ENCODE data around the gene DAZL.
A peak's percentile ranks its signal among the peaks of the same experiment; 100 is the strongest.
"Not testable (repeated sequence)": the region's sequence is repeated elsewhere in the genome, so short reads cannot be mapped to it uniquely, and the experiment has no call there.

Gene DAZL

DNA sequence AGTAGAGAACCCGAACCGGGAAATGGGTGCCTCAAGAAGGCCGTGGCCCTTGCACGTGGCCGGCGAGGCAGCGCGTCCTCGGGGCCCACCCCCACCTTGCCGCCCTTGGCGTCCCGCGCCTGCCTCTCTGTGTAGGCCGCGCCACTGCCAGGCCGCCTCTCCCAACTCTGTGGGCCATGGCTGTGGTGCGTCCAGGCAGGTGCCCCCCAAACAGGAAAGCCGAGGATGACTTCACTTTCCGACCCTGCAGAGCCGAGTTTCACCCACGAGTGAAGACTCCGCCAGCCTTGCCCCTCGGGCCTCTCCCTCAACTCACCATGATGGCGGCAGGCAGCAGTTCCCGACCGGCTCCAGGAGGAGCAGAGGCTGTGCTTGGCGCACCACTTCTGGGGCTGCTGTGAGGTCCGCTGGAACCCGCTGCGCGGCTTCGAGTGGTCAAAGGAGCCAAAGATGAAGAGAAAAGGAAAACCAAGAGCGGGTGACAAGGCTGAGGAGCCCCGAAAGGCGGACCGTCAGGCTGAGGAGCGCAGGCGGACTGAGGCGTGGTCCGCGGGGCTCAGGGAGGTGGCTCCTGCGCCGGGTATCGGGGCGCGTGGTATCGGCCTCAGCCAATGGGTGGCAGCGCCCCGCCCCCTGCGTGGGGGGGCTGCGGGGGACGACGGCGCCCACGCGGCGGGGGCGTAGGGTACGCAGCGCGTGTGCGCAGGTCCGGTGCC is at the start of gene DAZL:
TSS of gene DAZL (minus strand) at position 537 of the 716 bp plus-strand sequence. CDS start at position 319, 218 bp downstream.
- no peak for DNase-seq (ENCODE audit: low read depth in 2 of 2)

GRCh38 chr3:16654976-16655375 is 49.8 kb upstream of the DAZL start:
- no peak for DNase-seq (ENCODE audit: low read depth in 2 of 2)

- no peak for DNase-seq (ENCODE audit: low read depth in 2 of 2)
Observed at GRCh38 chr3:16653712-16654111, 48.5 kb upstream of the DAZL start.

DNA sequence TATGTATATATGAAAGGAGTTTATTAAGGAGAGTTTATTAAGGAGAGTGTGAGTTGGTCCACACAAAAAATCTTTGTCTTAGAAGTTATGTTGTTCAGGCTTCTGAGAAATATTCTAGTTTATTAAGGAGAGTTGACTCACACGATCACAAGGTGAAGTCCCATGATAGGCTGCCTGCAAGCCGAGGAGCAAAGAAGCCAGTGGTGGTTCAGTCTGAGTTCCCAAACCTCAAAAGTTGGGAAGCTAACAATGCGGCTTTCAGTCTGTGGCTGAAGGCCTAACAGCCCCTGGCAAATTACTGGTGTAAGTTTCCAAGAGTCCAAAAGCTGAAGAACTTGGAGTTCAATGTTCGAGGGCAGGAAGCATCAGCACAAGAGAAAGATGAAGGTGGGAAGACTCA is 42.4 kb upstream of the DAZL start:
- DNase-seq (ENCODE audit: low read depth in 2 of 2): no peak

DNA sequence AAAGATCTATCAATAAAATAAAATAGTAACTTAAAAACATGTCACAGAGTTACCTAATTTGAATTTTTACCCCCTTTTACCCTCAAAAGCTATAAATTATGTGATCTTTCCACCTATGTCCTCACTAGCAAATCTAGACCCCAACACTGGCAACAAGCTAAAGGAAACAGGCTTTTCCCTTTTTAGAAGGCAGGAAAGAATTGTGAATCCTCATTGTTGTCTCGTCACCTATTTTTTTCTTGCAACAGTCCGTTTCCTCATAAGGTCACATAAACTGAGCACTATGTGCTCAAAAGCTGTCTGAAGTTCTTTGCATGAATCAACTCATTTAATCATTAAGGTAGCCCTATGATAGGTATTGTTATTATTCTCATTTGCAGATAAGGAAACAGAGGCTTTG is 34.6 kb upstream of the DAZL start:
- DNase-seq (ENCODE audit: low read depth in 2 of 2): no peak

- DNase-seq (ENCODE audit: low read depth in 2 of 2): no peak
Observed at GRCh38 chr3:16633948-16634347, 28.7 kb upstream of the DAZL start.

DNA sequence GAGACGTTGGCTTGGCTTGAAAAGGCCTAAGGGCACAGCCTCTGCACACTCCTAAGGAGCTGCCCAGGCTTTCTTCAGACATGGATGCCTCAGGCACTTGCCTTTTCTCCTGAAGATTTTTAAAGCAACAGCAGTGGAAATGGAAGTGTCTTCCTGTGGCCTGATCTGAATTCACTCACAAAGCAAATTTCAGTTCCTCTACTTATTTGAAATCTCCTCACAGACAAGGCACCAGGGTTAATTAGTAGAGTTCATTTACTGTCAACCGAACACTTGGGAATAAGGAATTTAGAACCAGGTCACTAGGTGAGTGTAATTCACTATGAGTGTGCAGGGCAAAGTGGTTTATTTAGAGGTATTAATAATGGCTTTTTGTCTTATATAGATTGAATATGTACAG is 27.2 kb upstream of the DAZL start:
- DNase-seq (ENCODE audit: low read depth in 2 of 2): no peak

GRCh38 chr3:16618721-16619120 is 13.5 kb upstream of the DAZL start:
- DNase-seq (ENCODE audit: low read depth in 2 of 2): no peak

GRCh38 chr3:16617155-16617554 is 11.9 kb upstream of the DAZL start:
- DNase-seq (ENCODE audit: low read depth in 2 of 2): not testable (repeated sequence)

DNA sequence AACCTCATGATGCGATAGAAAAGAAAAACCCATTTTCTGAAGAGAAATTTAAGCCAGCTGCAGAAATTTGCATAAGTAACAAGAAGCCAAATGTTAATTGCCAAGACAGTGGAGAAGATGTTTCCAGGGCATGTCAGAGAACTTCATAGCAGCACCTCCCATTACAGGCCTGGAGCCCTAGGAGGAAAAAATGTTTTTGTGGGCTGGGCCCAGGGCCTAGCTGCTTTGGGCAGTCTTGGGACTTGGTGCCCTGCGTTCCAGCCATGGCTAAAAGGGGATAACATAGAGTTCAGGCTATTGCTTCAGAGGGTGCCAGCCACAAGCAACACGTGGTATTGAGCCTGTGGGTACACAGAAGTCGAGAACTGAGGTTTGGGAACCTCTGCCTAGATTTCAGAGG is 10.9 kb upstream of the DAZL start:
- no peak for DNase-seq (ENCODE audit: low read depth in 2 of 2)

DNA sequence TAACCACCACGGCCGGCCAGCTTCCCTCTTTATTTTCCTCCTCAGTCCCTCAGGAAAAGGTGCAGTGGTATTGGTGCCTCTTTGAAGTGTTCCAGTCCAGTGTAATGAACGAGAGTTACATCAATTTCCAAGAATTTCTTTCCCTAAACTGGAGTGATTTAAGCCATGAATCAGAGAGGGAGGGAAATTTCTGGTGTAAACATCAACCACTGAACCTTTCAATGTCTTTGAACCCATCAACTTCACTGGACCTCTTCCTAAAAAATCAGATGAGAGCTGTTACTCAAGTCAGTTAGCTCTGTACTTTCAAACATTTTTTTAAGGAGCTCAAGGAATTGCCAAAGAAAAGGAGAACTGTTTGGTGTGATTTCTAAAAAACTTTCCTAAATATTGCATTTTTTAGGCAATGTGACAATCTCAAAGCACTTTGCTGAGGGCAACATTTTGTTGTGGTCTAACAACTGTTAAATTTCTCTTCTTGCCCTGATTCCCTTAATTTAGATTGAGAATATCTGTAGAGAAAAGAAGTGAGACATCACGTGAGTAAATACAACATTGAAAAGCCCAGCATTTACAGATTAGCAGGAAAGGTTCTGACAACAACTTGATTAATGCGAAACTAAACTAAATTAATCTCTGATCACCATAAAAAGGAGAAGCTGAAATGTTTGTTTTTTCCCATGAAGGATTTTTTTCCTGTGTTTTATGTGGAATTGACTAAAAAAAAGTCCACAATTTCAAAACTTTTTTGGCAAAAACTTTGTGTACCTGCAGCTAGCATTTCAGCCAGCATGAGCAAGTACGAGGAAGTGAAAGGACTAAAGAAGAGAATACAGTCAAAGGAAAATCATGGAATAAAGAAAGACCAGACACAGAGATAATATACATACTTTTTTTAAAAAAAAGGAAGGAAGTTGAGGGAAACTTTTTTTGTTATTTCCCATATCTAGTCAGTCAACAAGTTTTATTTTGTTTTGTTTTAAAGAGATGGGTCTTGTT is 9.1 kb upstream of the DAZL start:
- DNase-seq (ENCODE audit: low read depth in 2 of 2): no peak

DNA sequence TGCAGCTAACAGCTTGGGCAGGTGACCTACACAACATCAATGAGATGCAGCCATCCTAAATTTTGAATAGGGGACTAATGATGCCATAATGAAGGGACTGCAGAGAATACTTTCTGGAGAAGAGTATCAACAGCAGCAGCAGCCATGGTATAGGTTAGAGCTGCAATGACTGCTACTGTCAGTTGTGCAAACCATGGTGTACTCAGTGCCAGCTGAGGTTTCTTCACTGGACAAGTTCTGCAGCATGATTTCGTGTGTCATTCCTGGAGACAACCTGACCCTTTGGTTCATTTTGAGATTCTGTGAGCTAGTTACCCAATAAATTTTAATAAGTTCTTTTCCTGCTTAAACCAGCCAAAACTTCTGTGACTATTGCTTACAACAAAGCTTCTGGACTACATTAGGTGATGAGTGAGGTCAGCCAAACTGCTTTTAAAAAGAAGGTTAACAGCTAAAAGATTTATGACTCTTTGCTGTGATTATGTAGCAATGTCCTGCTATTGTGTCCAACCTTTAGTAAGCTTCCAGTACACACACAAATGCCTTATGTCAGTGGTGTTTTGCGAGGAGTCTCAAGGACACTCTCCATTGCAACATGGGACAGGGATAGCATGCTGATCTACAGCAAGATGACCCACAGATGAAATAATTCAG is 4.8 kb upstream of the DAZL start:
- DNase-seq (ENCODE audit: low read depth in 2 of 2): no peak

- no peak for DNase-seq (ENCODE audit: low read depth in 2 of 2)
Observed at GRCh38 chr3:16608816-16609215, 3.6 kb upstream of the DAZL start.

- no peak for DNase-seq (ENCODE audit: low read depth in 2 of 2)
Observed at GRCh38 chr3:16607718-16608117, 2.5 kb upstream of the DAZL start.

GRCh38 chr3:16606398-16606797 is 1.2 kb upstream of the DAZL start:
- DNase-seq (ENCODE audit: low read depth in 2 of 2): no peak

DNA sequence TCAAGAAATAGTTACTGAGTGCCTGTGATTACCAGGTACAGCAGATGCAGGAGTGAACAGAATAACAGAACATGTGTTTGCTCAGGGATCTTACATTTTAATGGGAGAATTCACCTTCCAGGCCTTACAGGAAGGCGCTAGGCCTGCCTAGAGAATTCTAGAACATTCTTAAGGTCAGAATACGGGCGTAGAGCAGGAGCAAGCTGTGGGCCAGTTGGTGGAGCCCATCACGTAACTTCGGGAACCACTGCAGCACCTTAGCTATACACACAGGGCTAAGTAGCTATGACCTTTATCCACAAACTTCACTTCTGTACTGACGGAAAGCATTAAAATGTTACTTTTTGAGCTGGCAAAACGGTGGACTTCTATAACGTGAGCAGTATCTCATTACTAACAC is 743 bp upstream of the DAZL start:
- DNase-seq (ENCODE audit: low read depth in 2 of 2): no peak

- no peak for DNase-seq (ENCODE audit: low read depth in 2 of 2)
Observed at GRCh38 chr3:16604433-16604832, 790 bp downstream of the DAZL start.

GRCh38 chr3:16601537-16602005 is 3.7 kb downstream of the DAZL start:
- no peak for DNase-seq (ENCODE audit: low read depth in 2 of 2)

GRCh38 chr3:16600780-16601536 is 4.3 kb downstream of the DAZL start:
- peak; percentile 81 to 83 for DNase-seq (ENCODE audit: low read depth in 2 of 2)

DNA sequence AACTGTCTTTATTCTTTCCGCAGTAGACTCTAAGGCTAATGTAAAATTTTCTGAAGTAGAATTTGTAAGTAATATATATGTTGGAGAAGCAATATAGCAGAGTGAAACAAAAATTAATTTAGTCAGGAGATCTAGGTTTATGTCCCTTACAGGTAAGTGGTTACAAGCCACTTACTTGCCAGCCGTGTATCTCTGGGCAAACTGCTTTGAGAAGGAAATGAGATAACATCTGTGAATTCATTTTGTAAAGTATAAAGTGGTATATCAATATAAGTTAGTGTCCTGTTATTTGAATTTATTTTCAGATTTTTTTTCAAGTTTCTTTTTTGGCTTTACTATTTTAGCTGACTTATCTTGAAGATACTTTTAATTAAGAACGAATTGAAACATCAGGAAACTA is 5.5 kb downstream of the DAZL start:
- no peak for DNase-seq (ENCODE audit: low read depth in 2 of 2)

DNA sequence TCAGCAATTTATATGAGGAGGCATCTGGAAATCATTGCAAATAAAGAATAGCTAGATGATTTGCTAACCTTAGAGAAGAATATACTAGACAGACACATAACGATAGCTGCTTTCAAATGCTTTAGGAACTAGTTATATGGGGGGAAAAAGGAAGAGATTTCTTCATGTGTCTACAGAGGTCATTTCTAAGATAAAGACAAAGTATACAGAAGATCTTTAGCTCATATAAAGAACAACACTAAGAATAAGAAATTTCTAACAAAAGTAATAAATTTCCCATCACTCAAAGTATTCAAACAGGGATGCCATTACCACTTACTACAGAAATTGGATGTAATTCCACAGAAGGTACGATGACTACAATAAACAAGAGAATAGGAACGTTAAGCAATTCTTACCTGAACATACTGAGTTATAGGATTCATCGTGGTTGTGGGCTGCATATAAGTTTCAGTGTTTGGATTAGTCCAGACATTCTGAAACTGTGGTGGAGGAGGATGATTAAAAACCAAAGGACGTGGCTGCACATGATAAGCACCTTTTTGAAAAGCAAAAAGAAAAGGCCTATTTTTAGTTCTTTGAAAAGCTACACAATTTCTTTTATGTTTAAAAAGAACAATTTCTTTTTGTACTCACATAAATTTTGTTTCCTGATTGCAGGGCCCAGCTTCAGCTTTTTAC is 8.7 kb downstream of the DAZL start:
- no peak for DNase-seq (ENCODE audit: low read depth in 2 of 2)

All from stimulated activated CD4-positive, alpha-beta T cell treated with anti-CD3 and anti-CD28 coated beads, Interleukin-1b, Interleukin-23, amount 100 ng/mL, for 4 hours (primary cell).